ENCODE results near the gene SH3BP4. TPM values are rescaled to one million over a fixed set of nuclear protein-coding genes. Genes with fewer than 3 reads are reported as not detected.

SH3BP4 gene
- total and polyA plus RNA-seq, 2 of the 13 experiments (the other 11 are each of a cell fraction or from before 2014, with no cell fraction given): 34.6 to 99.1 TPM

GRCh38 chr2:234953116-234954031, 1.6 kb downstream of the SH3BP4 start (continued):
- peak; percentile 57; the same call in 1 of the 2 replicates for TF ChIP-seq THAP9 (CRISPR knock-in tag; IDR thresholded peaks at IDR 0.05; ENCODE audit: borderline replicate concordance)
- no peak for TF ChIP-seq BRF2 (CRISPR knock-in tag; IDR thresholded peaks at IDR 0.05)
- TF ChIP-seq PREB (CRISPR knock-in tag; IDR thresholded peaks at IDR 0.05): no peak
- TF ChIP-seq FOXJ3 (CRISPR knock-in tag; IDR thresholded peaks at IDR 0.05; ENCODE audit: borderline replicate concordance): 0 out of 2 replicates have a peak, but pooled peaks have one; percentile 12
- TF ChIP-seq ZNF574 (CRISPR knock-in tag; IDR thresholded peaks at IDR 0.05): no peak
- TF ChIP-seq PHF21A (CRISPR knock-in tag; IDR thresholded peaks at IDR 0.05): no peak
- 0 out of 2 replicates have a peak, but pooled peaks have one; percentile 38 for TF ChIP-seq ZBTB26 (CRISPR knock-in tag; IDR thresholded peaks at IDR 0.05; ENCODE audit: borderline replicate concordance)
- no peak for TF ChIP-seq ZNF496 (CRISPR knock-in tag; IDR thresholded peaks at IDR 0.05; ENCODE audit: insufficient replicate concordance)
- no peak for TF ChIP-seq ZBTB10 (CRISPR knock-in tag; IDR thresholded peaks at IDR 0.05; ENCODE audit: borderline replicate concordance)
- no peak for TF ChIP-seq ZNF260 (CRISPR knock-in tag; IDR thresholded peaks at IDR 0.05; ENCODE audit: borderline replicate concordance, low read depth)
- TF ChIP-seq SMAD1 (CRISPR knock-in tag; IDR thresholded peaks at IDR 0.05; ENCODE audit: borderline replicate concordance, low read depth): no peak
- TF ChIP-seq ZNF780A (CRISPR knock-in tag; IDR thresholded peaks at IDR 0.05): no peak

All from HepG2 (cell line).